Measurements from ENCODE around the gene SENP7. TPM values are rescaled to one million over a fixed set of nuclear protein-coding genes. Genes with fewer than 3 reads are reported as not detected.

The SENP7 gene
- total and polyA plus RNA-seq, 2 experiments from 2014 or later: 5.0 to 9.0 TPM

DNA sequence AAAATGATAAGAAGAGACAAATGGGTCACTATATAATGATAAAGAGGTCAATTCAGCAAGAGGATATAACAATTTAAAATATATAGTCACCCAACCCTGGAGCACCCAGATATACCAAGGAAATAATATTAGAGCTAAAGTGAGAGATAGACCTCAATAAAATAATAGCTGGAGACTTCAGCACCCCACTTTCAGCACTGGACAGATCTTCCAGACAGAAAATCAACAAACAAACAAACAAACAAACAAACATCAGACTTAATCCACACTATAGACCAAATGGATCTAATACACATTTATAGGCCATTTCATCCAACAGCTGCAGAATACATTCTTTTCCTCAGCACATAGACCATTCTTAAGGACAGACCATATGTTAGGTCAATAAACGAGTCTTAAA, 79.4 kb downstream of the SENP7 start (continued):
- TF ChIP-seq, protein P1, sequence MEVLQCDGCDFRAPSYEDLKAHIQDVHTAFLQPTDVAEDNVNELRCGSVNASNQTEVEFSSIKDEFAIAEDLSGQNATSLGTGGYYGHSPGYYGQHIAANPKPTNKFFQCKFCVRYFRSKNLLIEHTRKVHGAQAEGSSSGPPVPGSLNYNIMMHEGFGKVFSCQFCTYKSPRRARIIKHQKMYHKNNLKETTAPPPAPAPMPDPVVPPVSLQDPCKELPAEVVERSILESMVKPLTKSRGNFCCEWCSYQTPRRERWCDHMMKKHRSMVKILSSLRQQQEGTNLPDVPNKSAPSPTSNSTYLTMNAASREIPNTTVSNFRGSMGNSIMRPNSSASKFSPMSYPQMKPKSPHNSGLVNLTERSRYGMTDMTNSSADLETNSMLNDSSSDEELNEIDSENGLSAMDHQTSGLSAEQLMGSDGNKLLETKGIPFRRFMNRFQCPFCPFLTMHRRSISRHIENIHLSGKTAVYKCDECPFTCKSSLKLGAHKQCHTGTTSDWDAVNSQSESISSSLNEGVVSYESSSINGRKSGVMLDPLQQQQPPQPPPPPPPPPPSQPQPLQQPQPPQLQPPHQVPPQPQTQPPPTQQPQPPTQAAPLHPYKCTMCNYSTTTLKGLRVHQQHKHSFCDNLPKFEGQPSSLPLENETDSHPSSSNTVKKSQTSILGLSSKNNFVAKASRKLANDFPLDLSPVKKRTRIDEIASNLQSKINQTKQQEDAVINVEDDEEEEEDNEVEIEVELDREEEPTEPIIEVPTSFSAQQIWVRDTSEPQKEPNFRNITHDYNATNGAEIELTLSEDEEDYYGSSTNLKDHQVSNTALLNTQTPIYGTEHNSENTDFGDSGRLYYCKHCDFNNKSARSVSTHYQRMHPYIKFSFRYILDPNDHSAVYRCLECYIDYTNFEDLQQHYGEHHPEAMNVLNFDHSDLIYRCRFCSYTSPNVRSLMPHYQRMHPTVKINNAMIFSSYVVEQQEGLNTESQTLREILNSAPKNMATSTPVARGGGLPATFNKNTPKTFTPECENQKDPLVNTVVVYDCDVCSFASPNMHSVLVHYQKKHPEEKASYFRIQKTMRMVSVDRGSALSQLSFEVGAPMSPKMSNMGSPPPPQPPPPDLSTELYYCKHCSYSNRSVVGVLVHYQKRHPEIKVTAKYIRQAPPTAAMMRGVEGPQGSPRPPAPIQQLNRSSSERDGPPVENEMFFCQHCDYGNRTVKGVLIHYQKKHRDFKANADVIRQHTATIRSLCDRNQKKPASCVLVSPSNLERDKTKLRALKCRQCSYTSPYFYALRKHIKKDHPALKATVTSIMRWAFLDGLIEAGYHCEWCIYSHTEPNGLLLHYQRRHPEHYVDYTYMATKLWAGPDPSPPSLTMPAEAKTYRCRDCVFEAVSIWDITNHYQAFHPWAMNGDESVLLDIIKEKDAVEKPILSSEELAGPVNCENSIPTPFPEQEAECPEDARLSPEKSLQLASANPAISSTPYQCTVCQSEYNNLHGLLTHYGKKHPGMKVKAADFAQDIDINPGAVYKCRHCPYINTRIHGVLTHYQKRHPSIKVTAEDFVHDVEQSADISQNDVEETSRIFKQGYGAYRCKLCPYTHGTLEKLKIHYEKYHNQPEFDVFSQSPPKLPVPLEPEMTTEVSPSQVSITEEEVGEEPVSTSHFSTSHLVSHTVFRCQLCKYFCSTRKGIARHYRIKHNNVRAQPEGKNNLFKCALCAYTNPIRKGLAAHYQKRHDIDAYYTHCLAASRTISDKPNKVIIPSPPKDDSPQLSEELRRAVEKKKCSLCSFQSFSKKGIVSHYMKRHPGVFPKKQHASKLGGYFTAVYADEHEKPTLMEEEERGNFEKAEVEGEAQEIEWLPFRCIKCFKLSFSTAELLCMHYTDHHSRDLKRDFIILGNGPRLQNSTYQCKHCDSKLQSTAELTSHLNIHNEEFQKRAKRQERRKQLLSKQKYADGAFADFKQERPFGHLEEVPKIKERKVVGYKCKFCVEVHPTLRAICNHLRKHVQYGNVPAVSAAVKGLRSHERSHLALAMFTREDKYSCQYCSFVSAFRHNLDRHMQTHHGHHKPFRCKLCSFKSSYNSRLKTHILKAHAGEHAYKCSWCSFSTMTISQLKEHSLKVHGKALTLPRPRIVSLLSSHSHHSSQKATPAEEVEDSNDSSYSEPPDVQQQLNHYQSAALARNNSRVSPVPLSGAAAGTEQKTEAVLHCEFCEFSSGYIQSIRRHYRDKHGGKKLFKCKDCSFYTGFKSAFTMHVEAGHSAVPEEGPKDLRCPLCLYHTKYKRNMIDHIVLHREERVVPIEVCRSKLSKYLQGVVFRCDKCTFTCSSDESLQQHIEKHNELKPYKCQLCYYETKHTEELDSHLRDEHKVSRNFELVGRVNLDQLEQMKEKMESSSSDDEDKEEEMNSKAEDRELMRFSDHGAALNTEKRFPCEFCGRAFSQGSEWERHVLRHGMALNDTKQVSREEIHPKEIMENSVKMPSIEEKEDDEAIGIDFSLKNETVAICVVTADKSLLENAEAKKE (CRISPR knock-in tag; IDR thresholded peaks at IDR 0.05): no peak
- TF ChIP-seq EZH2 (IDR thresholded peaks at IDR 0.05; ENCODE audit: low read depth, unreplicated experiment): no peak

DNA sequence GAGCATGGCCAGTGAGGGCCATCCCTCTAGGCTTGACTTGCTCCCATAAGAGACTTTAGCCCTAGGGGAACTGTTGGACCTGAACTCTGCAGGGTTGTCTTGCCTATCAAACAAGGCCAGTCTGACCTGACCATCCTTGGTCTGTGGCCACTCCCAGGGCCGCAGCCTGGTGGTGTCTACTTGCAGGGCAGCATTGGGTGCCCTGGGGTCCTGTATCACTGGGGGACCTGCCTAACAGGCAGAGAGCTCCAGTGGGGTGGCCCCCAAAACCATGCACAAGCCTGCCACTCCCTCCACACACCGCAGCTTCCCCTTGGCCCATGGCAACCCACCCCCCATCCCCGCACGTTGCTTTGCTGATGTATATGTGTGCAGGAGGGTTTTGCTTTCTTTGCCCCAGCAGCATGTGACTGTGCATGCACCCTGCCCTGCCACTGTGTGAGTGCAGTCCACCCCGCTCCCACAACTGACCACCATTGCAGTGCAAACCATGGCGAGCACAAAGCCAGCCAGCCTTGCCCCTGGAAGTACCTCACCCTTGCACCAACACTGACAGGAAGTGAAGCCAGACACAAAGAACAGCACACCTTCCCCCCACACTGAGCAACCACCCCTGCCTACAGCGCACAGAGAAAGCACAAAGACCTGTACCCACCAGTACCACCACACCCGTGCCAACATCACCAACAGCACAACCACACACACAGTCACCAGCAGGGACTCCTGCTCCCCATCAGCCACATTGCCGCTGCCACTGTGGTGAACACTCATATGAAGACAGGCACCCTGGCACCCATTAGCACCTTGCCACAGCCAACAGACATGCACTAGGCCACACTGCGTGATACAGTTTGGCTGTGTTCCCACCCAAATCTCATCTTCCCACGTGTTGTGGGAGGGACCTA, 88.8 kb downstream of the SENP7 start:
- Histone ChIP-seq H3K36me3 (ENCODE audit: insufficient read depth) (no peaks in the 10 kb centered on the region), H3F3A (replicated peaks; ENCODE audit: low read depth) (no peaks in the 10 kb centered on the region), H2AFZ (no peak overlapping the region), H3K4me2 (no peak overlapping the region), H3K27me3 (ENCODE audit: insufficient read depth) (no peaks in the 10 kb centered on the region), H3K9me2 (ENCODE audit: insufficient read depth) (peaks cover 4% of the 10 kb centered on the region; the same call in 1 of the 2 replicates), H3K27ac (ENCODE audit: low read depth) (no peak overlapping the region), H3K79me2 (replicated peaks; ENCODE audit: insufficient read depth) (no peaks in the 10 kb centered on the region), H3K4me3 (no peak overlapping the region), H3K4me1 (ENCODE audit: insufficient read depth) (no peaks in the 10 kb centered on the region), H4K20me1 (replicated peaks; ENCODE audit: insufficient read depth) (no peaks in the 10 kb centered on the region)
- Mint-ChIP-seq H3K4me3 (no peak overlapping the region), H3K36me3 (ENCODE audit: low read depth) (peaks cover 20% of the 10 kb centered on the region; the same call in 2 of the 3 replicates), H3K27me3 (ENCODE audit: insufficient read depth, low read depth, poor library complexity) (peaks cover 5% of the 10 kb centered on the region), H3K27ac (no peak overlapping the region), H3K9me3 (peaks cover 39% of the 10 kb centered on the region), H3K4me1 (no peaks in the 10 kb centered on the region)
- no peak for ATAC-seq
- DNase-seq (ENCODE audit: low spot score): no peak
- TF ChIP-seq, protein P1 (CRISPR knock-in tag; IDR thresholded peaks at IDR 0.05): no peak
- TF ChIP-seq CREB1 (CRISPR knock-in tag; IDR thresholded peaks at IDR 0.05; ENCODE audit: low read depth): no peak
- no peak for TF ChIP-seq ZNF331 (CRISPR knock-in tag; IDR thresholded peaks at IDR 0.05; ENCODE audit: low read depth)
- TF ChIP-seq NANOG (IDR thresholded peaks at IDR 0.05; ENCODE audit: borderline replicate concordance): no peak
- TF ChIP-seq, protein P2, sequence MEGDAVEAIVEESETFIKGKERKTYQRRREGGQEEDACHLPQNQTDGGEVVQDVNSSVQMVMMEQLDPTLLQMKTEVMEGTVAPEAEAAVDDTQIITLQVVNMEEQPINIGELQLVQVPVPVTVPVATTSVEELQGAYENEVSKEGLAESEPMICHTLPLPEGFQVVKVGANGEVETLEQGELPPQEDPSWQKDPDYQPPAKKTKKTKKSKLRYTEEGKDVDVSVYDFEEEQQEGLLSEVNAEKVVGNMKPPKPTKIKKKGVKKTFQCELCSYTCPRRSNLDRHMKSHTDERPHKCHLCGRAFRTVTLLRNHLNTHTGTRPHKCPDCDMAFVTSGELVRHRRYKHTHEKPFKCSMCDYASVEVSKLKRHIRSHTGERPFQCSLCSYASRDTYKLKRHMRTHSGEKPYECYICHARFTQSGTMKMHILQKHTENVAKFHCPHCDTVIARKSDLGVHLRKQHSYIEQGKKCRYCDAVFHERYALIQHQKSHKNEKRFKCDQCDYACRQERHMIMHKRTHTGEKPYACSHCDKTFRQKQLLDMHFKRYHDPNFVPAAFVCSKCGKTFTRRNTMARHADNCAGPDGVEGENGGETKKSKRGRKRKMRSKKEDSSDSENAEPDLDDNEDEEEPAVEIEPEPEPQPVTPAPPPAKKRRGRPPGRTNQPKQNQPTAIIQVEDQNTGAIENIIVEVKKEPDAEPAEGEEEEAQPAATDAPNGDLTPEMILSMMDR (conservative IDR thresholded peaks at IDR 0.05; ENCODE audit: low read depth in 2 of 2): no peak
